ENCODE results near the gene GSG1L.

GSG1L gene

GRCh38 chr16:27994686-27995085 is 68.8 kb downstream of the GSG1L start:
- no peak for DNase-seq (ENCODE audit: low read depth)
- no peak for TF ChIP-seq CTCF (IDR thresholded peaks at IDR 0.05; ENCODE audit: control insufficient read depth, insufficient read depth, low read depth, low read length, missing control alignments)
- H3K4me3 ChIP-seq (ENCODE audit: control insufficient read depth, low read depth, low read length) = no peak overlapping the region

GRCh38 chr16:27993587-27993986 is 69.9 kb downstream of the GSG1L start:
- H3K4me3 ChIP-seq (ENCODE audit: control insufficient read depth, low read depth, low read length) = no peak overlapping the region
- no peak for DNase-seq (ENCODE audit: low read depth)
- TF ChIP-seq CTCF (IDR thresholded peaks at IDR 0.05; ENCODE audit: control insufficient read depth, insufficient read depth, low read depth, low read length, missing control alignments) = no peak

GRCh38 chr16:27991876-27992275 is 71.6 kb downstream of the GSG1L start:
- no peak overlapping the region for H3K4me3 ChIP-seq (ENCODE audit: control insufficient read depth, low read depth, low read length)
- TF ChIP-seq CTCF (IDR thresholded peaks at IDR 0.05; ENCODE audit: control insufficient read depth, insufficient read depth, low read depth, low read length, missing control alignments) = no peak
- DNase-seq (ENCODE audit: low read depth) = no peak

GRCh38 chr16:27985981-27986380 is 77.5 kb downstream of the GSG1L start:
- TF ChIP-seq CTCF (IDR thresholded peaks at IDR 0.05; ENCODE audit: control insufficient read depth, insufficient read depth, low read depth, low read length, missing control alignments) = no peak
- no peak overlapping the region for H3K4me3 ChIP-seq (ENCODE audit: control insufficient read depth, low read depth, low read length)
- DNase-seq (ENCODE audit: low read depth) = no peak

GRCh38 chr16:27984121-27984520 is 79.4 kb downstream of the GSG1L start:
- no peak for TF ChIP-seq CTCF (IDR thresholded peaks at IDR 0.05; ENCODE audit: control insufficient read depth, insufficient read depth, low read depth, low read length, missing control alignments)
- no peak overlapping the region for H3K4me3 ChIP-seq (ENCODE audit: control insufficient read depth, low read depth, low read length)
- DNase-seq (ENCODE audit: low read depth) = no peak

GRCh38 chr16:27983244-27983643 is 80.3 kb downstream of the GSG1L start:
- no peak overlapping the region for H3K4me3 ChIP-seq (ENCODE audit: control insufficient read depth, low read depth, low read length)
- no peak for DNase-seq (ENCODE audit: low read depth)
- TF ChIP-seq CTCF (IDR thresholded peaks at IDR 0.05; ENCODE audit: control insufficient read depth, insufficient read depth, low read depth, low read length, missing control alignments) = no peak

GRCh38 chr16:27982184-27982583 is 81.3 kb downstream of the GSG1L start:
- H3K4me3 ChIP-seq (ENCODE audit: control insufficient read depth, low read depth, low read length) = no peak overlapping the region
- DNase-seq (ENCODE audit: low read depth) = no peak
- no peak for TF ChIP-seq CTCF (IDR thresholded peaks at IDR 0.05; ENCODE audit: control insufficient read depth, insufficient read depth, low read depth, low read length, missing control alignments)
